HG02571 (cell line): ENCODE results near the gene ADGRB3.
"Not testable (repeated sequence)": the region's sequence is repeated elsewhere in the genome, so short reads cannot be mapped to it uniquely, and the experiment has no call there.

Source experiments
- ATAC-seq: cut with Tn5 transposase; IDR thresholded peaks from one replicate; pipeline ENCODE4 v1.9.1; 2021; ENCODE audit warnings: mild to moderate bottlenecking, moderate library complexity; ENCODE audit not compliant: unreplicated experiment

The ADGRB3 gene

GRCh38 chr6:68778356-68779020 is 143.4 kb downstream of the ADGRB3 start:
- ATAC-seq: no peak

DNA sequence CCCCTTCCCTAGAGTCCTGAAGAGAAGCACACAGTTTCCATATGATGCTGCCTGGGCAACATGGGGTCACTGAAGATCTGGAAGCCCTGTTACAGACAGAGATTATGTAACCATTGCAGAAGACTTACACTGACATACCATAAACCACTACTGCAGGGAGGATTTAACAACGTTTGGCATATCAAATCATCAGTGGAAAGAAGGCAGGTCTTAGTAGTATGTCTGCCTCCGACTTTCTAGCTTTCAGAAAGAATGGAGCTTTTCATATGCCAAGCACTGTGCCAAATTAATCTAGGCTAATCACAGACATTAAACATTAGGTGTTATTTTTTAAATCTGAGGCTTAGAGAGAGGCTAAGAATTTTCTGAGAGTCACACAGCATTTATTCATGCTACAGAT is 144.3 kb downstream of the ADGRB3 start:
- ATAC-seq: no peak

GRCh38 chr6:68790128-68790527 is 155.0 kb downstream of the ADGRB3 start:
- ATAC-seq: not testable (repeated sequence)

GRCh38 chr6:68814976-68815375 is 179.9 kb downstream of the ADGRB3 start:
- not testable (repeated sequence) for ATAC-seq

- ATAC-seq: no peak
Measured at GRCh38 chr6:68826501-68826900, 191.4 kb downstream of the ADGRB3 start.

DNA sequence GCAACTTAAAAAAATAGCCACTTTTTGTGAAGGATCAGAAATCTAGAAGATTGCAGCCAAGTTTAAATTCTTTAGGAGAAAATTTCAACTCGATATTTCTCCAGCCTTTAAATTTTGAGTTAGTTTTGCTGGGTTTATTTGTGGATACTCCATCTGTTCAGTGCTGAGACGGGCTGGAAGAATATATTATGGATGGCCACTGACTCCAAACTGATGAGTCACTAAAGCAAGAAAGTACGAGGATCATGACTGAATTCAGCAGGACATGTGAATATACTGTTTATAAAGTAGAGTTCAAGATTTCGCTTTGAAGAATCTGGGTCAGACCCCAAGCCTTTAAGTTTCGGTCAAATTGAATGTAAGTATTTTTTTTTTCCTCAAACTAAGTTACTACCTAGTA is 199.5 kb downstream of the ADGRB3 start:
- no peak for ATAC-seq

DNA sequence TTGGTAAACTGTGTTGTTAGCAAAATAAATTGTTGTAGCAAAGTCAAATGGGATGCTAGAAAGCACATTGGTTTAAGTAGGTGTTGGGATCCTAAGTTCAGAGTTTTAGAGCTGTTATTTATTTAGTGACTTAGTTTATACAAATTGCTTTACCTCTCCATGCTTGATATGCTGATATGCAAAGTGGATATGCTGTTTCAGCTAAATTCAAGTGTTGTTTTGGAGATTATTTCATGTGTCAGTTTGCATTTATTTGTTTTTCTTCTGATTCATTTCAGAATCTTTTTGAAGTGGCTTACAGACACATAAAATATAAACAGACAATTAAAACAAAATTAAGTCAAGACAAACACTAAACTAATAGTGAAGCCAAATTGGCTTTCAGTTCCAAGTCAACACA is 203.5 kb downstream of the ADGRB3 start:
- no peak for ATAC-seq

DNA sequence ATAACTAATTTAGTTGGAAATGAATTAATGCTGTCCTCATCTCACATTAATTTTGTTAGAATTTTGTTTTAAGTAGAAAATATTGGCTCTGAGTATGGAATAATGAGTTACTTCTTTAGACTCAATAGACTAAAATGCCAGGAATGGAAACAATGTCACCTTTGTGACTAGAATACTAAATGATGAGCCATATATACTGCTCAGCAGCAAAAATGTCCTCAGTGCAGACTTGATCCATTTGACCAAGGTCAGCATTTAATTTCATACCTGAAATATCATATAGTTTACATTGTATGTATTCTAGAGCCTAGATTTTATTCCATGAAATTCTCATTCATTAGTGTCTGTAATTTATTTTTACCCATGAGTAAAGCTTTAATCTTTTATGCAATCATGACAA is 217.7 kb downstream of the ADGRB3 start:
- ATAC-seq: no peak

DNA sequence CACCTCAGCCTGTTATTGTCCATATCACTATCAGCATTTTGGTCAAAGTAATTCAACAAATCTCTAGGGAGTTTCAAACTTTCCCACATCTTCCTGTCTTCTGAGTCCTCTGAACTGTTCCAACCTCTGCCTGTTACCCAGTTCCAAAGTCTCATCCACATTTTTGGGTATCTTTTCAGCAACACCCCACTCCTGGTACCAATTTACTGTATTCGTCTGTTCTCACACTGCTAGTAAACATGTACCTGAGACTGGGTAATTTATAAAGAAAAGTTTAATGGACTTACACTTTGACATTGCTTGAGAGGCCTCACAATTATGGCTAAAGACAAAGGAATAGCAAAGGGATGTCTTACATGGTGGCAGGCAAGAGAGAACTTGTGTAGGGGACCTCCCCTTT is 224.2 kb downstream of the ADGRB3 start:
- ATAC-seq: no peak

DNA sequence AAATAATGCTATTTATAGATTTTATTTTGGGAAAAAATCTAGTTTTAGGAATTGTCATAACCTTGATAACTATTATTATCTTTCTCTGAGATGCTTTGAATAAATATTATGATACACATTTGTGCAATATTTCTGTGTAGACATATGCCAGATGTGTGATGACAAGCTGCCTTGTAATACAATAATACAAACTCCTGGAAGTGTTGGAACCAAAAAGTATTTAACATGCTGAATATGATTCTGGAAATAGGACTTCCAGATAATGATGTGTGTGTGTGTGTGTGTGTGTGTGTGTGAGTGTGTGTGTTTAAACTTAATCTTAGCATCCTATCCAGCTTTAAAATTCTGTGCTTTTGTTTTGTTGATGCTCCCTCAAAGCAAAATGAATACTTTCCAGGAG is 233.6 kb downstream of the ADGRB3 start:
- no peak for ATAC-seq

DNA sequence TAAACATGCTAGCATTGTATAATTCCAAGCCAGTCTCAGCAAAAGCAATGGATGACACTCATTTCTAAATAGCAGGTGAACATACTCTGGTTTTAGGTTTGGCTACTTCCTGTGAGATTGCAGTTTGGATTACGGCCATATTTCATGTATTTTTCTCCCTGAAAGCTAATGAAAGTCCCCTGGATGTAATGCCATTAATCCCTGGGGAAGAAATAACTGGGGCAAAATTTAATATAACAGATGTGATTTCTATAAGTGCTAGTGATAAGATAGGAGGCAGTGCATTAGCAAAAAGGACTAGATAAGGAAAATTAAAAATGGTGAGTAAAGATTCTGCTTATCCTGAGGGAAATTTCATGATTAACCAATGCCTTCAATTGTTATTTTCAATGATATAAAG is 238.2 kb downstream of the ADGRB3 start:
- no peak for ATAC-seq

GRCh38 chr6:68874747-68875146 is 239.7 kb downstream of the ADGRB3 start:
- no peak for ATAC-seq

GRCh38 chr6:68875403-68875802 is 240.3 kb downstream of the ADGRB3 start:
- no peak for ATAC-seq

- no peak for ATAC-seq
Measured at GRCh38 chr6:68876792-68877493, 241.9 kb downstream of the ADGRB3 start.

DNA sequence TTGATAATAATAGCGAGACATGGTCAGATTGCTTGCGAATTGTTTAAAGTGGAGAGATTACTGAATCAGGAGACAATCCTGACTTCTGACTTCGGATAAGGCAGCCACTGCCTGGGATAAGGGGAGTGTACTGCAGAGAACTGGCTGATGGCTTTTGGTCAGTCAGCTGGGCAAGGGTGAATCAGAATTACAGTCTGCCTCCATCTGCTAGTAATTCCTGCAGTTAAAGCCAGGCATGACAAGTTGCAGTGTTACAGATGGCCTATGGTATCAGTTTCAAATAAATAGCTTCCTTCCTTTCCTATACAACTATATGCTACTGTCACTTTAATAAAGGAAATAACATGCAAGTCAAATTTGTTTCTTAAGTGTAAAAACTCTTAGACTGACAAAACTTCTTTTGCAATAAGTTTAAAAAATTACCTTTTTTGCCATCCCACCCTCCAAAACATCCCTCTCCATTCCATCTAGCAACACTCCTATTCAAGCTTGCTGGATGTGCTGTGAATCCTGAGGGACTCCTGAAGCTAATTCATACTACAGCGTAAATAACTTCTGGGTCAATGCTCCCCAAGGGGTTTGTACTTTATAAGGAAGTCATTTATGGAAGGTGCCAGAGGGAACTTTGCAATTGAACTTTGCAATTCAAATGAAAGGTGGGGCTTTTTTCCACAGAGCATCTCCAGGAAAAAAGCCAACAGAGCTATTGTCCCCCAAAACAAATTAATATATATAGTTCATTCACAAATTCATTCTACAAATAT is 245.2 kb downstream of the ADGRB3 start:
- no peak for ATAC-seq

DNA sequence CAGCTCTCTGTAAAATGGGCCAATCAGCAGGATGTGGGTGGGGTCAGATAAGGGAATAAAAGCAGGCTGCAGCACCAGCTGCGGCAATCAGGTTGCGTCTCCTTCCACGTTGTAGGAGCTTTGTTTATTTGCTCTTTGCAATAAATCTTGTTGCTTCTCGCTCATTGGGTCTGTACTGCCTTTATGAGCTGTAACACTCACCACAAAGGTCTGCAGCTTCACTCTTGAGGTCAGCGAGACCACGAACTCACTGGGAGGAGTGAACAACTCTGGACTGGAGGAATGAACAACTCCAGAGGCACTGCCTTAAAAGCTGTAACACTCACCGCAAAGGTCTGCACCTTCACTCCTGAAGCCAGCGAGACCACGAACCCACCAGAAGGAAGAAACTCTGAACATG is 248.2 kb downstream of the ADGRB3 start:
- ATAC-seq: not testable (repeated sequence)

- ATAC-seq: no peak
Measured at GRCh38 chr6:68891419-68891818, 256.3 kb downstream of the ADGRB3 start.

GRCh38 chr6:68892452-68892851 is 257.4 kb downstream of the ADGRB3 start:
- ATAC-seq: no peak

DNA sequence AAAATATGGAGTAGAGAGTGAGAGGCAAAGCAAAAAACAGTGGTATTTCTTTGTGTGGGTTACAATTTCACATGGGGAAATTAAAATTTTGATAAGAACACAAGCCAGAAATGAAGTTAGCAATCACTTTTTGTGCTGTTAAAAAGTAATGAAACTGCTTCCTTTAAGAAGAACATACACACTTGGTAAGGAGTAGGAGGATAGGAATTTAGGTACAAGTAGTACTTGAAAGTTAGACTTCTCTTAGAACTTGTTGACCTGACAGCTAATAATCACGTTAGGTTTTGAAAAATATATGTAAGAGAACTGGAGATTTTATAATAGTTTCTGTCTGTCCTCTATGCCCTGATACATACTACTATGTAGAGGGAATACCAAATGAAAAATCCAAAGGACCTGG is 260.8 kb downstream of the ADGRB3 start:
- no peak for ATAC-seq

DNA sequence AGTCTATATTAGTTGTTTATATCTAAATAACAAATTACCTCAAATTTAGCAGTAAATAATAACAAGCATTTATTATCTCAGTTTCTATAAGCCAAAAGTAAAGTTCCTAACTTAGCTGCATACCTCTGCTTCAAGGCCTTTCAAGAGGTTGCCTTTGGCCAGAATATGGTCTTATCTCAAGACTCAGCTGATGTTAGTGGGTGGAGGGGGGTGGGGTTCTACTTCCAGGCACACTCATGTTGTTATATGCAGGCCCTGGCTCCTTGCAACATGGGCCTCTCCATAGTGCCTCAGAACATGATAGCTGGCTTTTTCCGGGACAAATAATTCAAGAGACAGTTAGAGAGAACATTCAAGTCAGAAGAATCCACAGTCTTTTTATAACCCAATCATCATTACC is 266.0 kb downstream of the ADGRB3 start:
- ATAC-seq: no peak

- ATAC-seq: no peak
Measured at GRCh38 chr6:68911334-68911733, 276.3 kb downstream of the ADGRB3 start.

DNA sequence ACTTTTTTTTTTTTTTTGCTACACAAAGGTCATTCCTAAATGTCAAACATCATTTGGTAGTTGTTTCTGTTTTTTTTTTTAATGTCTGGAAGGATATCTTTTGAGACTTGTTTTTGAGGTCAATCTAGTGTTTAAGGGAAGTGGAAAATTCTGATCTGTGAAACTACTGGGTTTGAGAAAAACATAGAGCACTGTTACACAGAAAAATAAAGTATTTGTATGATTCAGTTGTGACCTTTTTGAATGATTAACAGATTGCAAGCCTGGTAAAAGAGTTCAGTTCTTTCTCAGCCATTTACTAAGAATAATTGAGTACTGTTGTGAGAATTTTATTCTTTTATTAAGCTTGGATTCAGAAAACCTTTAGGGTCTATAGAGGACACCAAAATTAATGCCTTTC is 276.7 kb downstream of the ADGRB3 start:
- ATAC-seq: no peak
